OCI-M1 (cell line): ENCODE results near the gene CNTN6.

Experiments
- DNase-seq: peaks from one replicate; lab custom pipeline; 2025; lab: John Stamatoyannopoulos, UW

Gene CNTN6

DNA sequence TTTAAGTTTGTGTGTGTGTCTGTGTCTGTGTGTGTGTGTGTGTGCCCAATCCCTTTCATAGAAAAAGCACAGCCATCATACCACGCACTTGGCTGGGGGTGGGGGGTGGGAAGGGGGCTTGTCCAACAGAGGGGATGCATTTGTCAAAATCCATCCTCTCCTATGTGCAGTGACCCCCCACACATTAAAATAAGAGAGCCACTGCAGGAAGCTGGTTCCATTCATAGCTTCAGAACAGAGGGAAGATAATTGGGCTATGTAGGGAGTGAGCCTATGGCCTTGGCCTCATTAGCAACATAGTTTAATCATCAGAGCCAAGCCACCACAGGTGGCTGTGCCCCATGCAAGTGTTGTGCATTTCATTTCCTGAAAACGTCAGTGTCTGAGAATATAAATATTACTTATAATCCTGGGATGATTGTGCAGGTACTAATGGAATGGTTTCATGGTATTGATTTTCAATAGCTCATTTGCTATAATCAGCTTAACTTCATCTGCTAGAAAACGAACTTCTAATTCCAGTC lies 330.8 kb downstream of the CNTN6 start:
- DNase-seq, result no peak

- peak; percentile 49 for DNase-seq
Observed at GRCh38 chr3:1439395-1439794, 346.6 kb downstream of the CNTN6 start.

GRCh38 chr3:1442271-1442670 lies 349.4 kb downstream of the CNTN6 start:
- DNase-seq, result no peak

DNA sequence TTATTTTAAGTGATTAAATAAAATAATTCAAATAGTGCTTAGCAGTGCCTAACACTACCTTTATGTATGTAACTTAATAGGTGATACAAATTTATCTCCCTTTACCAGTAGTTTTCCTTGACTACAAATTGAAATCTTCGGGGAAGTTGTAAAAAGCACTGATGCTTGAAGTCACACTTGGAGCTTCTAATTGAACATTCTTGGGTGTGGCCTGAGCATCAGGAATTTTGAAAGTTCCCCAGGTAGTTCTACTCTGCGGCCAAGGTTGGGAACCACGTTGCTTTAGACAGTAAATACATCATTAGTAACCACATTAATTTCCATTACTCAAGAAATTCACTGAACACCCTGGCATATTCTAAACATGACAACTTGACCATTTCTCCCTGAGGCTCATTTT lies 351.4 kb downstream of the CNTN6 start:
- DNase-seq, result no peak

GRCh38 chr3:1446531-1446930 lies 353.7 kb downstream of the CNTN6 start:
- no peak for DNase-seq

DNA sequence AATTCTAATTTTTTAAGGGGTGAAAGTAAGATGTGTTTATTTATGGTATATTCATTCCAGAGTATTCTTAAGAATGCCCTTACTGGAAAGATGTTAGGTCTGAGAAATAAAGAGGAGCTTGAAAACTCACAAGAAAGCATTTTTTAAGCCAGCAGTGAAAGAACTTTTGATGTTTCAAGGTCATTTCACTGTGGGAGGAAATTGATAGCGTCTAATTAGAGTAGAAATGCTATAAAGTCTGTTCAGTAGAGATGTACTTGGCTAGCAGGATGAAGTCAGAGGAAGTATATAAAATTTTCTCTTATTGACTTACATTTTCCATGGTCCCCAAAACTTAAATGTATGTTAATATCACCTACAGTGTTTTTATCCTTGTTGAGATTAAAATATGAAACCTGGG lies 354.6 kb downstream of the CNTN6 start:
- DNase-seq, result no peak

DNA sequence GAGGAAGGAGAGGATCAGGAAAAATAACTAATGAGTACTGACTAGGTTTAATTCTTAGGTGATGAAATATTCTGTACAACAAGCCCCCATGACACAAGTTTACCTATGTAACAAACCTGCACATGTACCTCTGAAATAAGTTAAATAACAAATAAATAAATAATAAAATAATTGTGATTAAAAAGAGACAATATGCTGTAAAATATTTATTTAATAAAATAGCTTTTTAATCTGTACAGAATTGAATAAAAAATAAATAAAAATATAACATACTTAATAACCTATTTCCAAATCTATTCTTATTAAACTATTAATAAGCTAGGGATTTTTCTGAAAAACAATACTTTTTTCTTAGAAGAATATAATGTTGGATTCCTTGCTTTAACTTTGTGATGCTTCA lies 355.6 kb downstream of the CNTN6 start:
- DNase-seq, result no peak
